Measurements from ENCODE around the gene CRLF1.

Gene CRLF1

DNA sequence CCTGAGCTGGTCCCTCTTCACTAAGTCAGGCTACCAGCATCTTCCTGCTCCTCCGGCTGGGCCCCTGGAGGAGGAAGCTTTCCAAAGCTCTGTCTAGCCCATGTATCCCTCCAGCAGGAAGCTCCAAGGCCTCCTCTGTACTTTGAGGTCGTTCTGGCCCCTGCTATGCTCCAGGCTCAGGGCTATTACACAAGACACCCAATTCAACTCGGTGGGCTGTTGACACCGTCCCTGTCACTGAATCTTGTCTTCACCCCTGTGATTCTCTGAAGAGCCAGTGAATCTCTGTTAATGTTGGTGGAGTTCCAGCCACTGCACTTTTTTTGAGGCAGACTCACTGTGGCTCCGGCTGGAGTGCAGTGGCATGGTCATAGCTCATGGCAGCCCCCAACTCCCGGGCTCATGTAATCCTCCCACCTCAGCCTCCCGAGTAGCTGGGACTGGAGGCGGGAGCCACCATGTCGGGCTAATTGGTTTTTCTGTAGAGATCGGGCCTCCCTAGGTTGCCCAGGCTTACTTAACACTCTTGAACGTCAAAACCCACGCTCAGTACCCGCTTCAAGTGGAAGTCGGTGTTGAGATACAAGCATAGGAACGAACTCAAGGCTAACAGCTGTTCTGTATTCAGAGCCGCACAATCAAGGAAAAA is 18.5 kb downstream of the CRLF1 start:
- FAIRE-seq = no peak
- no peak for DNase-seq (ENCODE audit: insufficient read length, low spot score)
- TF ChIP-seq POLR2A (IDR thresholded peaks at IDR 0.05; ENCODE audit: low read depth, low read length) = no peak

DNA sequence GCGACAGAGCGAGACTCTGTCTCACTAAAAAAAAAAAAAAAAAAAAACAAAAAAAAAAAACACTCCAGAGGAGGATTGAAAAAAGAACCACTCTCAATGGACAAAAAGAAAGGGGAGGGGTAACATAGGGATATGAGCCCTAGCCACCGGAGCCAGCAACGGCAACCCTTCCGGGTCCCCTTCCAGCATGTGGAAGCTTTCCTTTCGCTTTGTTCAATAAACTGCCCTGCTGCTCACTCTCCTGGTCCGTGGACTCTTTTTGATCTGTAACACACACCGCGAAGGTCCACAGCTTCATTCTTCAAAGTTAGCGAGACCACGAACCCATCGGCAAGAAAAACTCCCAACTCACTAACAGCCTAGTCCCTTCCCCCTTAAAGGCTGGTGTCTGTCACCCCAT is 19.0 kb downstream of the CRLF1 start:
- TF ChIP-seq POLR2A (IDR thresholded peaks at IDR 0.05; ENCODE audit: low read depth, low read length) = no peak
- DNase-seq (ENCODE audit: insufficient read length, low spot score) (no peak), FAIRE-seq (no peak)

DNA sequence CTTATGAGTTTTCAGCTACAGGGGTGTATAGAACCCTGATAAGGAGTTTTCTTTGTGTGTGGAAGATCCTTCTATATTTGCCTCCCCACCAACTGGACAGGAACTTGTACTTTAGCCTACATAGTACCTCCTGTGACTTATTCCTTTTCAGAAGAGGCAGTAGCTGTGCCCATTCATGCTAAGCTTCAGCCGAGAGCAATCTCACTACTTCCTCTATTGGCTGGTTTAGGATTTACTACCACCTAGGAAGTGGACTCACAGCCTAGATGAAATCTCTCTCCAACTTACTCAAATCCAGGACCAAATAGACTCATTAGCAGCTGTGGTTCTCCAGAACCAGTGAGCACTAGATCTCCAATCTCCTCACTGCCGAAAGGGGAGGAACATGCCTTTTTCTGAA is 20.3 kb downstream of the CRLF1 start:
- DNase-seq (ENCODE audit: insufficient read length, low spot score) (no peak), FAIRE-seq (no peak)

DNA sequence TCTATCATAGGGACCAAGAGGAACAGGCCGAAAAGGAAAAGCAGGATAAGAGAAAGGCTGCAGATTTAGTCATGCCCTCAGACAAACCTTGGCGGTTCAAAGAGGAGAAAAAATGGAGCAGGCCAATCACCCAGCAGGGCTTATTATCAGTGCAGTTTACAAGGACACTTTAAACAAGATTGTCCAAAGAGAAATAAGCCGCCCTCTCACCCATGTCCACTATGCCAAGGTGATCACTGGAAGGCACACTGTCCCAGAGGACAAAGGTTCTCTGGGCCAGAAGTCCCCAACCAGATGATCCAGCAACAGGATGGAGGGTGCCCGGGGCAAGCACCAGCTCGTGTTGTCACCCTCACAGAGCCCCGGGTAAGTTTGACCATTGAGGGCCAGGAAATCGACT is 26.3 kb downstream of the CRLF1 start:
- no peak for TF ChIP-seq POLR2A (IDR thresholded peaks at IDR 0.05; ENCODE audit: low read depth, low read length)
- DNase-seq (ENCODE audit: insufficient read length, low spot score) (no peak), FAIRE-seq (no peak)

More for the DNA sequence above, 20.3 kb downstream of the CRLF1 start:
- TF ChIP-seq POLR2A (IDR thresholded peaks at IDR 0.05; ENCODE audit: low read depth, low read length) = no peak

DNA sequence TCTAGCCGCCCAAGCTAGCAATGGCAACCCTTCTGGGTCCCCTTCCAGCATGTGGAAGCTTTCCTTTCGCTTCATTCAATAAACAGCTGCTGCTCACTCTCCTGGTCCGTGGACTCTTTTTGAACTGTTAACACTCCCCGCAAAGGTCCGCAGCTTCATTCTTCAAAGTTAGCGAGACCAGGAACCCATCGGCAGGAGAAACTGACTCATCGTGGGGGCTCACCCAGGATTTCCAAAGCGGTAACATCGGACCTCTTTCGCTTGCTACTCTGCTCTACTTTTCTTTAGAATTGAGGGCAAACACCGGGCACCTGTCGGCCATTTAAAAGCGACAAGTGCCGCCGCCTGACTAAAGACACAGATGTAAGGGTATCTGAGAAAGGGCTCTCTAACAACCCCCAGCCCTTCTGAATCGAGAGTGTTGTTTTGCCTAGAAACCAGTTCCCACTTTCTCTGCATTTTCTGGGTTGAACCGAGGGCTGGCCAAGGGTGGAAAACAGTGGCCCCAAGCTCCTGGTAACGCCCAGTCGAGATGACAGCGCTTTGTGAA is 29.2 kb downstream of the CRLF1 start:
- FAIRE-seq (no peak), DNase-seq (ENCODE audit: insufficient read length, low spot score) (no peak)
- no peak for TF ChIP-seq POLR2A (IDR thresholded peaks at IDR 0.05; ENCODE audit: low read depth, low read length)

DNA sequence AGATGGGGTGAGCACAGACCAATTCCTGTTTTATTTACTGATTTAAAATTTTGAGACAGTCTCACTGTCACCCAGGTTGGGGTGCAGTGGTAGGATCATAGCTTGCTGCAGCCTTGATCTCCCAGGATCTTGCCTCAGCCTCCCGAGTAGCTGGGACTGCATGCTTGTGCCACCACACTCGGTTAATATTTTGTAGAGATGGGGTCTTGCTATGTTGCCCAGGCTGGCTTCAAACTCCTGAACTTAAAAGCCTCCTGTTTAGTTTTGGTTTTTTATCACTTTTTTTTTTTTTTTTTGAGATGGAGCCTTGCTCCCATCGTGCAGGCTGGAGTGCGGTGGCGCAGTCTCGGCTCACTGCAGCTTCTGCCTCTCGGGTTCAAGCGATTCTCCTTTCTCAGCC is 30.2 kb downstream of the CRLF1 start:
- DNase-seq (ENCODE audit: insufficient read length, low spot score) (no peak), FAIRE-seq (no peak)

DNA sequence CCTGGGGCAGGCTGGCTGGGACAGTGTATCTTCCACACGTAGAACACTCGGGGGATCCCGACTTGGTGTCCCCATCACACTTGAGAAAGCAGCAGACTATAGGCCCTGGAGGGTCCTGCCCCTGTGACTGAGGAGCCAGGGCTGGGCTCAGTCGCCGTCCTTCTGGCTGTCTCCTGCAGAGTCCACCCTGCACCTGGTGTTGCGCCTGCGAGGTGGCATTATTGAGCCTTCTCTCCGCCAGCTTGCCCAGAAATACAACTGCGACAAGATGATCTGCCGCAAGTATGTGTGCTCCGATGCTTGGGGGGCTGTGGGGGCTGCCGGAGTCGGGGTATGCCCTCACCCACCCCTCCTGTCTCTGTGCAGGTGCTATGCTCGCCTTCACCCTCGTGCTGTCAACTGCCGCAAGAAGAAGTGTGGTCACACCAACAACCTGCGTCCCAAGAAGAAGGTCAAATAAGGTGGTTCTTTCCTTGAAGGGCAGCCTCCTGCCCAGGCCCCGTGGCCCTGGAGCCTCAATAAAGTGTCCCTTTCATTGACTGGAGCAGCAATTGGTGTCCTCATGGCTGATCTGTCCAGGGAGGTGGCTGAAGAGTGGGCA is 31.8 kb downstream of the CRLF1 start:
- FAIRE-seq = no peak
- TF ChIP-seq POLR2A (IDR thresholded peaks at IDR 0.05; ENCODE audit: low read depth, low read length) = no peak
- no peak for DNase-seq (ENCODE audit: insufficient read length, low spot score)

More for the DNA sequence above, 30.2 kb downstream of the CRLF1 start:
- TF ChIP-seq POLR2A (IDR thresholded peaks at IDR 0.05; ENCODE audit: low read depth, low read length) = no peak

DNA sequence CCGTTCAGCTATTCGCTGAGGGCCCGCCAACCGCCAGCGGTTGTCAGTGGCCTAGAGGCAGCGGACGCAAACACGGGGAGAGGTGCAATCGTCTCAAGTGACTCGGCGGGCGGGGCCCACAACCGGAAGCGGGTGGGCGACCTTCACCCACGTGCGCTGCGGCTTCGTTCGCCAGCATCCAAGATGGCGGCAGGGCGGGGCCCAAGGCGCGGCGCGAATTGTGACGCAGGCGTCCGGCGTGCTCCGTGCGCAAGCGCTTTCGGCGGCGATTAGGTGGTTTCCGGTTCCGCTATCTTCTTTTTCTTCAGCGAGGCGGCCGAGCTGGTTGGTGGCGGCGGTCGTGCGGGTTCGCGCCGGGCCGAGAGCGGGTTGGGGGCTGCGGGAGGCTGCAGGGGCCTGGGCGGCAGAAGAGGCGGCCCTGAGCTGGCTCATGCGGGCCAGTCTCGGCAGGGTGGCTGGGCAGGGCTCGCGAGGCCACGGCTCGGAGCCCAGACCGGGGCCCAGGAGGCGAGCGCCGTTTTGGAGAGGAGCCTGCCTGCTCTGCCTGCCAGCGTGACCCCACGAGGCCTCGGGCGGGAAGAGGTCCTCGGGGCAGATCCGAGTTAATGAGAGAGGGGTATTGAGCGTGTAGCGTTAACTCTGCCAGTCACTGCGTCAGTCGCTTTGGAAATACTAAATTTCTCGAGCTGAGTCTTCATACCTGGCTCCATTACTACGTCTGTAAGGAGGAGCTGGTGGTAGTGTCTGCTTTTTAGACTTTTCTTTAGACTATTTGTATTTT is 34.8 kb downstream of the CRLF1 start, which contains the start of gene UBA52:
Gene UBA52, plus strand, starts transcription at position 294 of the 781 bp plus-strand sequence. CDS start 1,444 bp downstream, outside the sequence.
- peak; percentile 83 for TF ChIP-seq POLR2A (IDR thresholded peaks at IDR 0.05; ENCODE audit: low read depth, low read length)
- FAIRE-seq (no peak), DNase-seq (ENCODE audit: insufficient read length, low spot score) (peak; percentile 89)

DNA sequence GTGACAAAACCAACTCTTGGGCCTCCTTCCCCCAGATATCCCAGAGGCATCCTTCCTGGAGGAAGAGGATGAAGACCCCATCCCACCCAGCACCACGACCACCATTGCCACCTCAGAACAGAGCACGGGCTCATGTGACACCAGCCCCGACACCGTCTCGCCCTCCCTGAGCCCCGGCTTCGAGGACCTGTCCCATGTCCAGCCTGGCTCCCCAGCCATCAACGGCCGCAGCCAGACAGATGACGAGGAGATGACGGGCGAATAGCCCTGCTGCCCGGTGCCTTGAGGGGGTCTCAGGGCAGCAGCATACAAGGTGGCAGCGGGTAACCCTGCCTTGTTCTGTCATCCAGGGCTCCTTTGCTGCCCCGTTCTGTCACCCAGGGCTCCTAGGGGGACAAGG is 38.2 kb downstream of the CRLF1 start:
- DNase-seq (ENCODE audit: insufficient read length, low spot score) (no peak), FAIRE-seq (no peak)
- TF ChIP-seq POLR2A (IDR thresholded peaks at IDR 0.05; ENCODE audit: low read depth, low read length) = no peak

DNA sequence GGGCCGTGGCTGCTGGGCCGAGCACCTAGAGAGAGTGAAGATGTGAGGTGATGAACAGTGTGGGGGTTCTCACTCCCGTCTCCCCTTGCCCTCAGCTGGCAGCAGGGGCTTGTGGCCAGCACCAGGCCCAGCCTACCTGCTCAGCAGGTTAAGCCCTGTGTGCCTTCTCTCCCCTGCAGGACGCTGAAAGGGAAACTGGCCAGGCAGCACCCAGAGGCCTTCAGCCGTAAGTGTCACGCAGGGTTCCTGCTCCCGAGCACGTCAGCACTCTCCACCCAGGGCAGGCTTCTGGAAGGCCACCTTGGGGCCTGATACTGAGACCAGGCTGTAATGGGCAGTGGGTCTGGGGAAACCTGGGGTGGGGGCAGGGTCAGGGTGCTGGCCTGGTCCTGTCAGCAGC is 39.6 kb downstream of the CRLF1 start:
- DNase-seq (ENCODE audit: insufficient read length, low spot score) (no peak), FAIRE-seq (no peak)
- no peak for TF ChIP-seq POLR2A (IDR thresholded peaks at IDR 0.05; ENCODE audit: low read depth, low read length)

DNA sequence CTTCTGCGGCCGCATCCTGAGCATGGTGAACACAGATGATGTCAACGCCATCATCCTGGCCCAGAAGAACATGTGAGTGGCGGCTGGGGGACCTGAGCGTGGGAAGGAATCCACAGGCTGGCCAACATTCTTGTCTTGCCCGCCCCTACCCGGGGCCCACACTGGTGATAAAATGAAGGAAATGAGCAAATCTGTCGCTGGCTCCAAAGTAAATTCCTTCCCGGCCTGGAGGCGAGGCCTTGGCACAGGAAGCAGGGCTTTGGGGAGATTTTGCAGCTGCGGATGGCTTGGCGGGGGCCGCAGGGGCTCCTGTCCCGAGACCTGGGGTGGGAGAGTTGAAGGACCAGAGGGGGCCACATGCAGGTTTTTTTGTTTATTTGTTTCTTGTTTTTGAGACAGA is 44.5 kb downstream of the CRLF1 start:
- no peak for FAIRE-seq
- no peak for DNase-seq (ENCODE audit: insufficient read length, low spot score)
- no peak for TF ChIP-seq POLR2A (IDR thresholded peaks at IDR 0.05; ENCODE audit: low read depth, low read length)

DNA sequence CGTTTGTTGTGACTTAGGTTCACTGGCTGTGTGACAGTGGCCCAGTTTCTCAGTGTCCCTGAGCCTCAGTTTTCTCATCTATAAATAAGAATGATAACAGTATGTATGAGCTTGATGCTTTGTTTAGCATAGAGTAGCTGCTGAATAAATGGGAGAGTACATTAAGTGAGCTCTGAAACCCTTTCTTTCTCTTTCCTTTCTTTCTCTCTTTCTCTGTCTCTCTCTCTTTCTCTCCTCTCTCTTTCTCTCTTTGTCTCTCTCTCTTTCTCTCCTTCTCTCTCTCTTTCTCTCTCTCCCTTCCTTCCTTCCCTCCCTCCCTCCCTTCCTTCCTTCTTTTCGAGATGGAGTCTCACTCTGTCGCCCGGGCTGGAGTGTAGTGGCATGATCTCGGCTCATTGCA is 46.9 kb downstream of the CRLF1 start:
- no peak for DNase-seq (ENCODE audit: insufficient read length, low spot score)
- TF ChIP-seq POLR2A (IDR thresholded peaks at IDR 0.05; ENCODE audit: low read depth, low read length) = no peak
- no peak for FAIRE-seq

DNA sequence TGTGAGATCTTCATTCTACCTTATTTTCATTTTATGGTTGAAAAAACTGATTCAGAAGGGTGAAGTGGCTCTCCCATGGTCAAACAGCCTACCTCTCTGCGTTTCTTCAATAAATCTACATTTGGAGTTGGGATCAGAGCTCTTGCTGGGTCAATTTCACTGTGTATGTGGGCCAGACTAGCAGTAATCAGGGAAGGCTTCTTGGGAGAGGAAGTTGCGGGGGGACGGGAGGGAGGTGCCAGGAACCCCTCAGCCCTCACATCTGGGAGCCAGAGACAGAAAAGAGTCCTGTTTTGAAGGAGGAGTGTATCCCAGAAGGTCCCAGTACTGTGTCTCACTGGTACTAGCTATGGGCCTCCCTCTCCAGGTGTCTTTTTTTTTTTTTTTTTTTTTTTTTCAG is 48.0 kb downstream of the CRLF1 start:
- DNase-seq (ENCODE audit: insufficient read length, low spot score) = no peak
- no peak for FAIRE-seq
- no peak for TF ChIP-seq POLR2A (IDR thresholded peaks at IDR 0.05; ENCODE audit: low read depth, low read length)

DNA sequence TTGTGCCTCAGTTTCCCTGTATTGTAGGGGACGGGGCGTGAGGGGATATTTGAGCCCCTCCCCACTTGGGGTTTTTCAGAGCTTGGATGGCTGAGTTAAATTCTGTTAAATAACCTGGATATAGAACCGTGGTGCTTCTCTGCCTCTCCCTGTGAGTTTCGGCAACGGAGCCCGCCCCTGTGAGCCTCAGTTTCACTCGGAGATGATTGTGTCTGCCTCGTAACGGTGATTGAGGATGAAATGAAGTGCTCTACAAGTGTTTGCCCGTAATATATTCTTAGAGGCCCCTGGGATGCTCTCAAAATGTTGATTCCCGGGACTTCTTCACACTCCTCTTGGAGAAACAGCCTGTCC is 48.4 kb downstream of the CRLF1 start:
- TF ChIP-seq POLR2A (IDR thresholded peaks at IDR 0.05; ENCODE audit: low read depth, low read length) = no peak
- DNase-seq (ENCODE audit: insufficient read length, low spot score) (no peak), FAIRE-seq (no peak)
